GM10248 (cell line): Measurements from ENCODE around the gene GRK2.
"Not testable (repeated sequence)": the region's sequence is repeated elsewhere in the genome, so short reads cannot be mapped to it uniquely, and the experiment has no call there.

Source experiments
- CTCF ChIA-PET: fragments of 300-600 bp; sonication (Branson Sonifier 250); formaldehyde crosslinking; extraction: SDS; loops from one replicate; lab custom pipeline; 2021; ENCODE audit warnings: antibody characterized with exemption; lab: Yijun Ruan, JAX
- POLR2A ChIA-PET: fragments of 350-650 bp; sonication (Branson Sonifier 250); formaldehyde crosslinking; extraction: SDS; loops from one replicate; lab custom pipeline; 2020; ENCODE audit warnings: antibody characterized with exemption; lab: Yijun Ruan, JAX
- DNase-seq: peaks from one replicate; pipeline ENCODE4 v3.0.0; 2012; ENCODE audit errors: extremely low spot score
- TF ChIP-seq, protein P1 (sequence below): IDR thresholded peaks from 2 replicates; pipeline ENCODE4 v1.5.1; 2012; ENCODE audit warnings: mild to moderate bottlenecking, low read depth; ENCODE audit errors: extremely low read depth, missing control alignments, control extremely low read depth

Gene GRK2

GRCh38 chr11:67266449-67267187, at the start of gene GRK2:
TSS of gene GRK2 (plus strand) at chr11:67266473. CDS start at chr11:67266700, 227 bp downstream.
- TF ChIP-seq, protein P1, sequence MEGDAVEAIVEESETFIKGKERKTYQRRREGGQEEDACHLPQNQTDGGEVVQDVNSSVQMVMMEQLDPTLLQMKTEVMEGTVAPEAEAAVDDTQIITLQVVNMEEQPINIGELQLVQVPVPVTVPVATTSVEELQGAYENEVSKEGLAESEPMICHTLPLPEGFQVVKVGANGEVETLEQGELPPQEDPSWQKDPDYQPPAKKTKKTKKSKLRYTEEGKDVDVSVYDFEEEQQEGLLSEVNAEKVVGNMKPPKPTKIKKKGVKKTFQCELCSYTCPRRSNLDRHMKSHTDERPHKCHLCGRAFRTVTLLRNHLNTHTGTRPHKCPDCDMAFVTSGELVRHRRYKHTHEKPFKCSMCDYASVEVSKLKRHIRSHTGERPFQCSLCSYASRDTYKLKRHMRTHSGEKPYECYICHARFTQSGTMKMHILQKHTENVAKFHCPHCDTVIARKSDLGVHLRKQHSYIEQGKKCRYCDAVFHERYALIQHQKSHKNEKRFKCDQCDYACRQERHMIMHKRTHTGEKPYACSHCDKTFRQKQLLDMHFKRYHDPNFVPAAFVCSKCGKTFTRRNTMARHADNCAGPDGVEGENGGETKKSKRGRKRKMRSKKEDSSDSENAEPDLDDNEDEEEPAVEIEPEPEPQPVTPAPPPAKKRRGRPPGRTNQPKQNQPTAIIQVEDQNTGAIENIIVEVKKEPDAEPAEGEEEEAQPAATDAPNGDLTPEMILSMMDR: no peak
- POLR2A ChIA-PET: interaction anchor here (0.6 kb wide), 2 partner anchors 23 to 108 kb away, joined by 3 to 4 read pairs; no protein-coding TSS in a partner anchor
- CTCF ChIA-PET: interaction anchor here (0.8 to 6.3 kb wide), 17 partner anchors 9 to 185 kb away, joined by 3 to 56 read pairs (median 4); partner anchors contain the start of genes ANKRD13D and POLD4
- peak; percentile 63 for DNase-seq

DNA sequence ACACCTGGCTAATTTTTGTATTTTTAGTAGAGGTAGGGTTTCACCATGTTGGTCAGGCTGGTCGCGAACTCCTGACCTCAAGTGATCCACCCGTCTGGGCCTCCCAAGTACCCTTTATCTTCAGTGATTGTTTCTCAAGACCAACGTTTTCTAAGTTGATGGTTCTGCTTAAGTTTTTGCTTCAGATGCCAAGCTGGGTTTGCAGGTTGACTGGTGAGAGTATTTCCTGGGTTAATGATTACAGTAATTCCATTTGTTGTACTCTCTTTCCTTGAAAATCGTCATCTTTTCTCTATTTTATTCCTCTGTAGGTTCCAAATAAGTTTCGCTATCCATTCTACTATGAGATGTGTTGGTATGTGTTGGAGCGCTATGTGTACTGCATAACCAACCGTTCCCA, 38.5 kb upstream of the GRK2 start:
- TF ChIP-seq, protein P1: no peak
- no peak for DNase-seq
- CTCF ChIA-PET: interaction anchor here (0.8 to 2.1 kb wide), 2 partner anchors 12 to 90 kb away, joined by 3 to 8 read pairs; no protein-coding TSS in a partner anchor
- POLR2A ChIA-PET: no interaction called here

- POLR2A ChIA-PET: no interaction called here
- DNase-seq: no peak
- CTCF ChIA-PET: interaction anchor here (1.2 to 1.5 kb wide), 2 partner anchors 24 to 148 kb away, joined by 3 to 4 read pairs; no protein-coding TSS in a partner anchor
- TF ChIP-seq, protein P1: no peak
Measured at GRCh38 chr11:67230406-67230805, 35.9 kb upstream of the GRK2 start.

DNA sequence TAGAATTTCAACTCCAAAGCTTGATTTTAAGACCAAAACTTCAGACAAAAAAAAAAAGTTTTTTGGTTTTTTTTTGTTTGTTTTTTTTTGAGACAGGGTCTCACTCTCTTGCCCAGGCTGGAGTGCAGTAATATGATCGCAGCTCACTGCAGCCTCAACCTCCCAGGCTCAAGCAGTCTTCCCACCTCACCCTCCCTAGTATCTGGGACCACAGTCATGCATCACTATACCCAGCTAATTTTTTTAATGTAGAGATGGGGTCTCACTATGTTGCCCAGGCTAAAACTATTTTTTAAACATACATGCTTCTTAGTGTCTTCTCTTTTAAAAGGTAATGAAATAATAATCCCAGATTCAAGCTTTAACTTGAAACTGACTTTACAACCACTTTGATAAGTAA, 35.4 kb upstream of the GRK2 start:
- TF ChIP-seq, protein P1: no peak
- no peak for DNase-seq
- ChIA-PET POLR2A (no interaction called here), CTCF (interaction anchor here (1.2 to 1.5 kb wide), 2 partner anchors 25 to 149 kb away, joined by 3 to 4 read pairs; no protein-coding TSS in a partner anchor)

- POLR2A ChIA-PET: no interaction called here
Measured at GRCh38 chr11:67233584-67234190, 32.6 kb upstream of the GRK2 start.

GRCh38 chr11:67234571-67234970, 31.7 kb upstream of the GRK2 start:
- not testable (repeated sequence) for DNase-seq
- POLR2A ChIA-PET: interaction anchor here (0.5 kb wide), 1 partner anchor 1346 kb away, joined by 5 read pairs; the partner anchor contains the start of gene FIBP
- CTCF ChIA-PET: interaction anchor here (1.0 to 2.1 kb wide), 3 partner anchors 28 to 83 kb away, joined by 3 to 7 read pairs (median 4); no protein-coding TSS in a partner anchor

More at GRCh38 chr11:67233584-67234190, 32.6 kb upstream of the GRK2 start:
- no peak for DNase-seq
- CTCF ChIA-PET: interaction anchor here (1.0 to 2.1 kb wide), 9 partner anchors 14 to 151 kb away, joined by 3 to 7 read pairs (median 3); partner anchors contain the start of gene POLD4
- TF ChIP-seq, protein P1: no peak

DNA sequence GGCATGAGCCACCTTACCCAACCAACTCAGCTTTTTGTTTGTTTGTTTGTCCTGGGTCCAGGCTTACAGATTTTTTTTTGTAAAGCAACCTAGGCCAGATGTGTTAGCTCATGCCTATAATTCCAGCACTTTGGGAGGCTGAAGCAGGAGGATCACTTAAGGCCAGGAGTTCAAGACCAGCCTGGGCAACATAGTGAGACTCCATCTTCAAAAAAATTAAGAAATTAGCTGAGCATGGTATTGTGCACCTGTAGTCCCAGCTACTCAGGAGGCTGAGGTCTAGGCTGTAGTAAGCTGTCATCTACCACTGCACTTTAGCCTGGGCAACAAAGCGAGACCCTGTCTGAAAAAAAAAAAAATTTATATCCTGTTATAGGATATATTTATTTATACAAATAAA, 28.7 kb upstream of the GRK2 start:
- DNase-seq: no peak
- ChIA-PET POLR2A (no interaction called here), CTCF (interaction anchor here (1.1 to 2.3 kb wide), 2 partner anchors 142 to 155 kb away, joined by 3 to 6 read pairs; no protein-coding TSS in a partner anchor)
- TF ChIP-seq, protein P1: no peak
